ENCODE measurements around the gene FGGY.
"Not testable (repeated sequence)": the region's sequence is repeated elsewhere in the genome, so short reads cannot be mapped to it uniquely, and the experiment has no call there.

Gene FGGY

DNA sequence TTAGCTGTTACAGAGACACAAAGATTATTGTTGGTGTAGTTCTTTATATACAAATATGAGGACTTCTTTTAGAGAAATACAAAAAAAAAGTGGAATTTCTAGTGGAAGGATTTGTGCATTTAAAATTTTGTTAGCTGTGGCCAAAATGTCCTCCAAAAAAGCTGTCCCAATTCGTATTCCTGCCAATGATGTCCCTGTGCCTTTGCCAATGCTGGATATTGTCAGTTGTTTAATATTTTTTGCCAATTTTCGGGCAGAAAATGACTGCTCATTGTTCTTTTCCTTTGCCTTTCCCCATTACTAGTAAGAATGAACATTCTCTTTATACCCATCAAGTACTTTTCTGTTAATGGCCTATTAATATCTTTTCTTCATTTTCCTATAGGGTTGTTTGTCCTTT is 407.8 kb downstream of the FGGY start:
- 91 to 94% methylated on average over 2 of the region's 2 CpGs for WGBS, 2 experiments
- no peak overlapping the region for H3K4me3 ChIP-seq (ENCODE audit: insufficient read depth, low read depth, low read length)
- H3K4me1 ChIP-seq (ENCODE audit: control insufficient read depth, insufficient read depth, low read length) = no peaks in the 10 kb centered on the region
- no peaks in the 10 kb centered on the region for H3K36me3 ChIP-seq (ENCODE audit: control insufficient read depth, insufficient read depth, low read length)
- no peak overlapping the region for H3K27ac ChIP-seq (ENCODE audit: insufficient read depth, low read depth, low read length, poor library complexity, severe bottlenecking)
- no peaks in the 10 kb centered on the region for H3K9me3 ChIP-seq (ENCODE audit: control insufficient read depth, low read length)
- no peaks in the 10 kb centered on the region for H3K27me3 ChIP-seq (ENCODE audit: control insufficient read depth, insufficient read depth, low read length, poor library complexity, severe bottlenecking)

- no peaks in the 10 kb centered on the region for H3K36me3 ChIP-seq (ENCODE audit: control insufficient read depth, insufficient read depth, low read length)
- H3K27ac ChIP-seq (ENCODE audit: insufficient read depth, low read depth, low read length, poor library complexity, severe bottlenecking) = no peak overlapping the region
- H3K9me3 ChIP-seq (ENCODE audit: control insufficient read depth, low read length) = no peaks in the 10 kb centered on the region
- 89 to 92% methylated on average over 5 of the region's 5 CpGs for WGBS, 2 experiments
- H3K27me3 ChIP-seq (ENCODE audit: control insufficient read depth, insufficient read depth, low read length, poor library complexity, severe bottlenecking) = no peaks in the 10 kb centered on the region
- no peaks in the 10 kb centered on the region for H3K4me1 ChIP-seq (ENCODE audit: control insufficient read depth, insufficient read depth, low read length)
- no peak overlapping the region for H3K4me3 ChIP-seq (ENCODE audit: insufficient read depth, low read depth, low read length)
Observed at GRCh38 chr1:59705466-59706302, 408.8 kb downstream of the FGGY start.

DNA sequence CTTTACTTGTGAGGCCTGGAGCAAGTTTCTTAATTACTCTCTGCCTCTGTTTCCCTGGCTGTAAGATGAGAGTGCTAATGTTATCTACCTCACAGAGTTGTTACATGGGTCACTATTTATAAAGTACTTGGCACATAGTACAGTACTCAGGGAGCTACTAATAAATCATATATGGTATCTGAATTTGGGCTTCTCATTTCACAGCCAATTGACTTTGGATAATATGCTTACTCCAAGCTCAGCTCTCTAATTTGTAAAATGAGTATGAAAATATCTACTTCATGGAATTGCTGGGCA is 409.4 kb downstream of the FGGY start:
- Histone ChIP-seq H3K27ac (ENCODE audit: insufficient read depth, low read depth, low read length, poor library complexity, severe bottlenecking) (no peak overlapping the region), H3K36me3 (ENCODE audit: control insufficient read depth, insufficient read depth, low read length) (no peaks in the 10 kb centered on the region), H3K27me3 (ENCODE audit: control insufficient read depth, insufficient read depth, low read length, poor library complexity, severe bottlenecking) (no peaks in the 10 kb centered on the region)

DNA sequence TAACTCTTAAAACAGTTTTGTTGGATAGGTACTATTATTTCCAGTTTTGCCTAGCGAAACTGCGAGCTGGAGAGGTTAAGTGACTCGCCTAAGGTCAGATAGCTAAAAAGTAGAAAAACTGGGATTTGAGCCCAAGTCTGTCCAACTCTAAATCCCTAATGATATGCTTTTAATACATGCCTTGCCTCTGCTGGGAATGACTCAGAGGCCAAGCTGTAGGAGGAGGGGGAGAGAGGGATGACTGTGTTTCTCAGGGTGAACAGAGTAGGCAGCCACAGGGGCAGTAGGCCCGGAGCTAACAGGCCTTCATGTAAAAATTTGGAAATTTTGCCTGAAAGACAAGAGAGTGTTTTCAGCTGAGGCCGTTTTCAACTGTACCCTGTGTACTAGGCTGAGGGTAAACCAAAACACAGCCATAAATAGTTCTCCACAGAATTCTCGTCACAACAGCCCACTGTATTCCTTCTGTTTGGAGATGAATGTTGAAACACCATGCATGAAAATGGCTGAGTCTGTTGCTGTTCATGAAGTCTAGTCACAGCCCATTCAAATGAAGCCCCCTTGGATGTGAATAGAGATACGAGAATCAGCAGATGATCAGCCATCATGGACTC is 410.4 kb downstream of the FGGY start:
- H3K36me3 ChIP-seq (ENCODE audit: control insufficient read depth, insufficient read depth, low read length) = no peaks in the 10 kb centered on the region
- no peak overlapping the region for H3K4me3 ChIP-seq (ENCODE audit: insufficient read depth, low read depth, low read length)
- H3K4me1 ChIP-seq (ENCODE audit: control insufficient read depth, insufficient read depth, low read length) = no peaks in the 10 kb centered on the region
- H3K9me3 ChIP-seq (ENCODE audit: control insufficient read depth, low read length) = no peaks in the 10 kb centered on the region
- H3K27ac ChIP-seq (ENCODE audit: insufficient read depth, low read depth, low read length, poor library complexity, severe bottlenecking) = no peak overlapping the region
- 91 to 92% methylated on average over 6 to 7 of the region's 7 CpGs for WGBS, 2 experiments
- H3K27me3 ChIP-seq (ENCODE audit: control insufficient read depth, insufficient read depth, low read length, poor library complexity, severe bottlenecking) = no peaks in the 10 kb centered on the region

More for the DNA sequence above, 409.4 kb downstream of the FGGY start:
- H3K4me3 ChIP-seq (ENCODE audit: insufficient read depth, low read depth, low read length) = no peak overlapping the region
- H3K4me1 ChIP-seq (ENCODE audit: control insufficient read depth, insufficient read depth, low read length) = no peaks in the 10 kb centered on the region
- H3K9me3 ChIP-seq (ENCODE audit: control insufficient read depth, low read length) = no peaks in the 10 kb centered on the region

DNA sequence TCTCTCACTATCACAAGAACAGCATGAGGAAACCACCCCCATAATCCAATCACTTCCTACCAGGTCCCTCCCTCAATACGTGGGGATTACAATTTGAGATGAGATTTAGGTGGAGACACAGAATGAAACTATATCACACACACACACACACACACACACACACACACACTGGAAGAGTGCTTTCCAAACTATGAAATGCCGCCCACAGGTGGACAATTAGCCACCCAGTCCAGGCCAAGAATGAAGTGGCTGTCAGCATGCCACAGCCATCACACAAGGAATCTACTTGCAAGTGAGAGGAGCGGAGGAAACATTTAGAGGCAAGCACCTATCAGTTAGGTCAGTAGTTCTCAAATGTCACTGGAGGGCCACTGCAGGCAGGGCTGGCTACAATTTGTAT is 412.4 kb downstream of the FGGY start:
- Histone ChIP-seq H3K27ac (ENCODE audit: insufficient read depth, low read depth, low read length, poor library complexity, severe bottlenecking) (no peak overlapping the region), H3K27me3 (ENCODE audit: control insufficient read depth, insufficient read depth, low read length, poor library complexity, severe bottlenecking) (no peaks in the 10 kb centered on the region)
- WGBS, 2 experiments = 94 to 97% methylated on average over 2 to 3 of the region's 3 CpGs

GRCh38 chr1:59710920-59711319 is 414.0 kb downstream of the FGGY start:
- H3K9me3 ChIP-seq (ENCODE audit: control insufficient read depth, low read length); H3K36me3 ChIP-seq (ENCODE audit: control insufficient read depth, insufficient read depth, low read length); H3K4me3 ChIP-seq (ENCODE audit: insufficient read depth, low read depth, low read length); H3K4me1 ChIP-seq (ENCODE audit: control insufficient read depth, insufficient read depth, low read length); H3K27ac ChIP-seq (ENCODE audit: insufficient read depth, low read depth, low read length, poor library complexity, severe bottlenecking); H3K27me3 ChIP-seq (ENCODE audit: control insufficient read depth, insufficient read depth, low read length, poor library complexity, severe bottlenecking): not testable (repeated sequence)
- WGBS, 2 experiments = 80 to 100% methylated on average over 1 to 2 of the region's 2 CpGs

More for the DNA sequence above, 412.4 kb downstream of the FGGY start:
- no peak overlapping the region for H3K4me3 ChIP-seq (ENCODE audit: insufficient read depth, low read depth, low read length)
- H3K36me3 ChIP-seq (ENCODE audit: control insufficient read depth, insufficient read depth, low read length) = no peaks in the 10 kb centered on the region
- H3K4me1 ChIP-seq (ENCODE audit: control insufficient read depth, insufficient read depth, low read length) = no peaks in the 10 kb centered on the region
- H3K9me3 ChIP-seq (ENCODE audit: control insufficient read depth, low read length) = no peaks in the 10 kb centered on the region

GRCh38 chr1:59714219-59714618 is 417.3 kb downstream of the FGGY start:
- H3K4me3 ChIP-seq (ENCODE audit: insufficient read depth, low read depth, low read length) = no peak overlapping the region
- H3K36me3 ChIP-seq (ENCODE audit: control insufficient read depth, insufficient read depth, low read length) = no peaks in the 10 kb centered on the region
- H3K9me3 ChIP-seq (ENCODE audit: control insufficient read depth, low read length) = no peaks in the 10 kb centered on the region
- H3K27me3 ChIP-seq (ENCODE audit: control insufficient read depth, insufficient read depth, low read length, poor library complexity, severe bottlenecking) = no peaks in the 10 kb centered on the region
- no peaks in the 10 kb centered on the region for H3K4me1 ChIP-seq (ENCODE audit: control insufficient read depth, insufficient read depth, low read length)
- no peak overlapping the region for H3K27ac ChIP-seq (ENCODE audit: insufficient read depth, low read depth, low read length, poor library complexity, severe bottlenecking)

- Histone ChIP-seq H3K9me3 (ENCODE audit: control insufficient read depth, low read length) (no peaks in the 10 kb centered on the region), H3K4me3 (ENCODE audit: insufficient read depth, low read depth, low read length) (no peak overlapping the region), H3K27me3 (ENCODE audit: control insufficient read depth, insufficient read depth, low read length, poor library complexity, severe bottlenecking) (no peaks in the 10 kb centered on the region), H3K27ac (ENCODE audit: insufficient read depth, low read depth, low read length, poor library complexity, severe bottlenecking) (no peak overlapping the region), H3K36me3 (ENCODE audit: control insufficient read depth, insufficient read depth, low read length) (no peaks in the 10 kb centered on the region), H3K4me1 (ENCODE audit: control insufficient read depth, insufficient read depth, low read length) (no peaks in the 10 kb centered on the region)
- 71 to 81% methylated on average over 1 of the region's 1 CpG for WGBS, 2 experiments
Observed at GRCh38 chr1:59714966-59715365, 418.1 kb downstream of the FGGY start.

GRCh38 chr1:59716832-59717231 is 419.9 kb downstream of the FGGY start:
- H3K4me1 ChIP-seq (ENCODE audit: control insufficient read depth, insufficient read depth, low read length) = no peaks in the 10 kb centered on the region
- H3K27ac ChIP-seq (ENCODE audit: insufficient read depth, low read depth, low read length, poor library complexity, severe bottlenecking) = no peak overlapping the region
- 75 to 87% methylated on average over 2 to 3 of the region's 3 CpGs for WGBS, 2 experiments
- no peaks in the 10 kb centered on the region for H3K9me3 ChIP-seq (ENCODE audit: control insufficient read depth, low read length)
- no peaks in the 10 kb centered on the region for H3K27me3 ChIP-seq (ENCODE audit: control insufficient read depth, insufficient read depth, low read length, poor library complexity, severe bottlenecking)
- no peak overlapping the region for H3K4me3 ChIP-seq (ENCODE audit: insufficient read depth, low read depth, low read length)
- H3K36me3 ChIP-seq (ENCODE audit: control insufficient read depth, insufficient read depth, low read length) = no peaks in the 10 kb centered on the region

DNA sequence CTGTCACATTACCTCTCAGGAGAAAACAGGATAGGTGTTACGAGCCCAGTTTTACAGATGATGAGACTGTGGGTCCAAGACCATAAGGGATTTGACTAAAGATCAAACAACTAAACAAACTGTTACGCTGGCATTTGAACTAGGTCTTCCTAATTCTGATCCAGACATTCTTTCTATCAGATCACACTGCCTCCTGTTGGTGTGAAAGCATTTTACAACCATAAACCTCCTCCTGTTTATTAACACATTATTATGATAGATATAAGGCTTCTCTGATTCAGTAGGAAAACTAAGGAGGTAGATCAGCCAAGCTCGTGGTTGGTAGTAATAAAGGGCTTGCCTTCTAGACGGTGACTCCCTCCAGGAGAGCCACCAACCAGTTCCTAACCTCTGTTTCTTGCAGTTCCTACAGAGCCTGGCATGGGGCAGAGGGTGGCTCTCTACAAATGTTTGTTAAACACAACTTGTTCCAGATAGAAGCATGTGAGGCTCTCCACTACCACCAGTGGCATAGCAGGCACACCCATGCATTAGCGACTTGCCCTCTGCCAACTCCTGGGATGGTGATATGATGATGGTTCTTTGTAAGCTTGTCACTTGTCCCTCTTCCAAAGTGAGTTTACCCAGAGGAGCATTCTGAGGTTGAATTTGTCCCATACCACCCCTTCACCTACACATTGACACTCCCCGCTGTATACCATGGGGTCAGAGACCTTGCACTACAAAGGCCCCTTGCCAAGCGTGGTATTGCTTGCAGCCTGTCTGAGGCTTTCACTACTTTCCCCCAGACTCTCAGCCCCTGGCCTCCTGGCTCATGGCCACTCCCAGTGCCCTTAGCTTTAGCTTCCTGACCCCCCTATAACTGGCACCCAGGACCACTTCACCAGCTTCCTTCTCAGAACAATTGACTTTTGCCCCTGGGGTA is 421.4 kb downstream of the FGGY start:
- H3K36me3 ChIP-seq (ENCODE audit: control insufficient read depth, insufficient read depth, low read length) = no peaks in the 10 kb centered on the region
- 90 to 93% methylated on average over 6 to 7 of the region's 7 CpGs for WGBS, 2 experiments
- H3K4me3 ChIP-seq (ENCODE audit: insufficient read depth, low read depth, low read length) = no peak overlapping the region
- H3K27ac ChIP-seq (ENCODE audit: insufficient read depth, low read depth, low read length, poor library complexity, severe bottlenecking) = no peak overlapping the region
- no peaks in the 10 kb centered on the region for H3K4me1 ChIP-seq (ENCODE audit: control insufficient read depth, insufficient read depth, low read length)
- H3K27me3 ChIP-seq (ENCODE audit: control insufficient read depth, insufficient read depth, low read length, poor library complexity, severe bottlenecking) = no peaks in the 10 kb centered on the region
- H3K9me3 ChIP-seq (ENCODE audit: control insufficient read depth, low read length) = no peaks in the 10 kb centered on the region

Measured in ectodermal cell (in vitro differentiated cells).